Epithelial cell of proximal tubule (primary cell): ENCODE measurements around the gene TECRL. TPM values are rescaled to one million over a fixed set of nuclear protein-coding genes. Genes with fewer than 3 reads are reported as not detected.
A peak's percentile ranks its signal among the peaks of the same experiment; 100 is the strongest.

Experiments
- DNase-seq: peaks from one replicate; pipeline ENCODE4 v3.0.0-alpha.2; 2011; ENCODE audit warnings: low read depth
- H3K4me3 ChIP-seq: 2 replicates; pipeline ENCODE4 v1.5.1; 2011; ENCODE audit warnings: low read depth, mild to moderate bottlenecking, low read length
- total RNA-seq: library from RNA; depleted of rRNA; stranded (reverse); fragments of >200 nt; gene quantifications from 2 replicates; pipeline ENCODE4 v1.2.3, GENCODE V29; 2015
- TF ChIP-seq, protein P1 (sequence below): conservative IDR thresholded peaks from 2 replicates; pipeline ENCODE4 v1.5.1; 2012; ENCODE audit warnings: low read depth, mild to moderate bottlenecking, low read length

Gene TECRL
- total RNA-seq, 1 donor from 2014 or later, result not detected

DNA sequence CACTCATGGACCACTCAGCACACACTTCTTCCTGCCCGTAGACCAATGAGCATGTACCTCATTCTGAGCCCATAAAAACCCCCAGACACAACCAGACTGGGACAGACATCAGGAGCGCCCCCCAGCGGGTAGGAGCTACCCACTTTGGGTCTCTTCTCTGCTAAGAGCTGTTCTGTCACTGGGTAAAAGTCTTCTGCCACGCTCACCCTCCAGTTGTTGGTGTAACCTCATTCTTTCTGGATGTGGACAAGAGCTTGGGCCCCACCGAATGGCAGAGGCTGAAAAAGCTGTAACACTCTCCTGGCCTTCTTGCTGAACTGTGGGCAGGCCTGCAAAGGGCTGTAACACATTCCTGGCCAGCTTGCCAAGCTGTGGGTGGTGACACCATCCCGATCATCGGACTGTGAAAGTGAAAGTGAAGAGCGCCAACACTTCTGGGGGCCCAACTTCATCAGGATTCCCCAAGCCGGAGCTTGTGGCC is 137.6 kb downstream of the TECRL start:
- TF ChIP-seq, protein P1, sequence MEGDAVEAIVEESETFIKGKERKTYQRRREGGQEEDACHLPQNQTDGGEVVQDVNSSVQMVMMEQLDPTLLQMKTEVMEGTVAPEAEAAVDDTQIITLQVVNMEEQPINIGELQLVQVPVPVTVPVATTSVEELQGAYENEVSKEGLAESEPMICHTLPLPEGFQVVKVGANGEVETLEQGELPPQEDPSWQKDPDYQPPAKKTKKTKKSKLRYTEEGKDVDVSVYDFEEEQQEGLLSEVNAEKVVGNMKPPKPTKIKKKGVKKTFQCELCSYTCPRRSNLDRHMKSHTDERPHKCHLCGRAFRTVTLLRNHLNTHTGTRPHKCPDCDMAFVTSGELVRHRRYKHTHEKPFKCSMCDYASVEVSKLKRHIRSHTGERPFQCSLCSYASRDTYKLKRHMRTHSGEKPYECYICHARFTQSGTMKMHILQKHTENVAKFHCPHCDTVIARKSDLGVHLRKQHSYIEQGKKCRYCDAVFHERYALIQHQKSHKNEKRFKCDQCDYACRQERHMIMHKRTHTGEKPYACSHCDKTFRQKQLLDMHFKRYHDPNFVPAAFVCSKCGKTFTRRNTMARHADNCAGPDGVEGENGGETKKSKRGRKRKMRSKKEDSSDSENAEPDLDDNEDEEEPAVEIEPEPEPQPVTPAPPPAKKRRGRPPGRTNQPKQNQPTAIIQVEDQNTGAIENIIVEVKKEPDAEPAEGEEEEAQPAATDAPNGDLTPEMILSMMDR, result peak; percentile 47
- H3K4me3 ChIP-seq, result peak overlapping the region; percentile 38
- peak; percentile 31 for DNase-seq

DNA sequence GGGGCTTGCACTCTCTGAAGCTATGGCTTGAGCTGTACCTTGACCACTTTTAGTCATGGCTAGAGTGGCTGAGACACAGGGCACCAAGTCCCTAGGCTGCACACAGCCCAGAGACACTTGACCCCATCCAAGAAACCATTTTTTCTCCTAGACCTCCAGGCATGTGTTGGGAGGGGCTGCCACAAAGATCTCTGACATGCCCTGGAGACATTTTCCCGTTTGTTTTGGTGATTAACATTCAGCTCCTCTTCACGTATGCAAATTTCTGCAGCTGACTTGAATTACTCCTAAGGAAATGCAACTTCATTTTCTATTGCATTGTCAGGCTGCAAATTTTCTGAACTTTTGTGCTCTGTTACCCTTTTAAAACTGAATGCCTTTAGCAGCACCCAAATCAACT is 142.6 kb downstream of the TECRL start:
- no peak overlapping the region for H3K4me3 ChIP-seq
- TF ChIP-seq, protein P1, result no peak
- no peak for DNase-seq

DNA sequence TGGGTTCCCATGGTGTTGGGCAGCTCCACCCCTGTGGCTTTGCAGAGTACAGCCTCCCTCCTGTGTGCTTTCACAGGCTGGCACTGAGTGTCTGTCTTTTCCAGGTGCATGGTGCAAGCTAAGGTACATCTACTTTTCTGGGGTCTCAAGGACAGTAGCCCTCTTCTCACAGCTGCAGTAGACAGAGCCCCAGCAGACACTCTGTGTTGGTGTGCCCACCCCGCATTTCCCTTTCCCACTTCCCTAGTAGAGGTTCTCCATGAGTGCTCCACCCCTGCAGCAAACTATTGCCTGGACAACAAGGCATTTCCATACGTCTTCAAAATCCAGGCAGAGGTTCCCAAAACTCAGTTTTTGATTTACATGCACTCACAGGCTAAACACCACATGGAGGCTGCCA is 143.0 kb downstream of the TECRL start:
- DNase-seq, result no peak
- no peak overlapping the region for H3K4me3 ChIP-seq
- TF ChIP-seq, protein P1, result no peak

DNA sequence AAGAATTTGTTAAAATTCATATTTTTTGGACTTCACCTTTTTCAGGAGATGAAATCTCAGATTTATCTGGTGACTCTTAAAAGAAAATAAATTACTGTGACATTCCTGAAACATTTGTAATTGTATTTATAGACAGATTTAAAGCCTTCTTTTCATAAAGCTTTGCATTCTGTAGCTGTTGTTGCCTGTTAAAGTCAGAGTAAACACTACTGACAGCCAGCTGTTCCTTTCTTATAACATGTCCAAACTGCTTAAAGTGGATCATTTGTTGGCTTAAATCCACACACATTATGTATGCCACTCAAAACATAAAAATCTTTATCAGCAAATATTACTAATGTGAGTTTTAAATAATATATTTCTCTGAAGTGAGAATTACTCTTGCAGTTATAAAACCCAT is 157.5 kb downstream of the TECRL start:
- TF ChIP-seq, protein P1, result no peak
- DNase-seq, result no peak

DNA sequence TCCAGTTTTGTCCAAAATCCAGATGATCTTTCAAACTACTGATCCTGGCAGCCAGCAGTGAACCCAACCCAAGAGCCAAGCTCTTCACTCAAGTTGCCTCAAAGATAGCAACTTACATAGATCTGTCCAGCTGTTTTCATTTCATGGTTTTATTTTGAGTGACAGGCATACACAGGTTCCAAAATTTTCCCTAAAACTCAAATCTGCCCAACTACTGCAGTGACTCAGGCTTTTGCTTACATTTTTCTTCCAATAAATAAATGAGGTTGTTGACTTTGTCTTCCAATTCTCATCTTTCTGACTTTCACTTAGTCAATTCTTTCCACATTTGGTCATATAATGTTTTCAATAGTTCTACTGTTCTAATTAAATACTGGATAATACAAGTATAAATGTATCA is 158.8 kb downstream of the TECRL start:
- DNase-seq, result no peak
- H3K4me3 ChIP-seq, result no peak overlapping the region
- TF ChIP-seq, protein P1, result no peak

More for the DNA sequence above, 157.5 kb downstream of the TECRL start:
- H3K4me3 ChIP-seq, result no peak overlapping the region

DNA sequence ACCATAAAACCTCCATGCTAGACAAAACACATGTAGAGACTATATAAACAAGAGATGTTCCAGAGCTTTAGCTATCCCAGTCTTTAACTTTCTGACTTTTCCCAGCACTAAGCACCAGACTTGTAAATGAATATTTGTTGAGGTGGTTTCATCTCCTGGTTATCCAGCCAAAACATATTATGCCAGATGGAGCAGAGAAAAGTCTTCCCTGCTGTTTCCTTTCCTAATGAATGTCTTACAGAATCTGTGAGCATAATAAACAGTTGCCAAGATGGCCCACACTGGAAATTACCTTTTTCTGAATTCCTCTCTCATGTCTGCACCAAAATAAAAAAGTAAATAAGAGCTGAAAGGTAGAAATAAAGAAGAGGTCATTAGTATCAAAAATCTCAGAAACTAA is 159.2 kb downstream of the TECRL start:
- no peak overlapping the region for H3K4me3 ChIP-seq
- DNase-seq, result no peak
- TF ChIP-seq, protein P1, result no peak

DNA sequence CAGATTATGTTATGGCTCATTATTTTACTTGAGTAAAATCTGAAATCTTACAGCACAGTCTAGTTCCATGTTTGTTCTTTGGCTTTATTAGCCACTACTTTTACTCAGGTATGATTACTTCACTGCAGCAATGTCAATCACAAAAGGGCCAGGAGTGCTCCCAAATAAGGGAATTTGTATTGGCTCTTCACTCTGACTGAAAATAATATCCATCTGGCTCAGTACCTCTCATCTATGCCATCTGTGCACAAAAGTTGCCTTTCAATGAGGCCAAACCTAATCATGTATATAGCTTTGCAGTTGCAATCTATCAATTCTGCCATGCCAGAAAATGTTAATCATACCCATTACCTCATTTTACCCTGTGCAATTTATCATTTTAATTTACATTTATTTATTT is 161.1 kb downstream of the TECRL start:
- TF ChIP-seq, protein P1, result no peak
- no peak for DNase-seq
- H3K4me3 ChIP-seq, result no peak overlapping the region
